Karpas-422 (cell line): ENCODE measurements around the gene SLC46A1. TPM values are rescaled to one million over a fixed set of nuclear protein-coding genes. Genes with fewer than 3 reads are reported as not detected.

Source experiments
- DNase-seq: peaks from one replicate; pipeline ENCODE4 v3.0.0-alpha.2; 2015
- H2AFZ ChIP-seq: fragments of 200-600 bp; sonication (generic); 2 replicates; pipeline ENCODE4 v1.6.1; 2014; ENCODE audit warnings: antibody characterized with exemption, low read length, mixed read lengths
- H3K27ac ChIP-seq: fragments of 200-600 bp; sonication (generic); 2 replicates; pipeline ENCODE4 v1.5.1; 2014; ENCODE audit warnings: mild to moderate bottlenecking, low read length, moderate library complexity
- H3K27me3 ChIP-seq: fragments of 200-600 bp; sonication (generic); 2 replicates; pipeline ENCODE4 v1.6.1; 2014; ENCODE audit warnings: low read length, mixed read lengths
- H3K36me3 ChIP-seq: fragments of 200-600 bp; sonication (generic); 2 replicates; pipeline ENCODE4 v1.6.1; 2014; ENCODE audit warnings: low read length, mixed read lengths; ENCODE audit not compliant: insufficient read depth
- H3K4me1 ChIP-seq: fragments of 200-600 bp; sonication (generic); 2 replicates; pipeline ENCODE4 v1.6.1; 2014; ENCODE audit warnings: mild to moderate bottlenecking, low read length, mixed read lengths
- H3K4me2 ChIP-seq: fragments of 200-600 bp; sonication (generic); 2 replicates; pipeline ENCODE4 v1.6.1; 2014; ENCODE audit warnings: low read length, low read depth, mild to moderate bottlenecking; ENCODE audit not compliant: poor library complexity, severe bottlenecking
- H3K4me3 ChIP-seq: fragments of 200-600 bp; sonication (generic); 2 replicates; pipeline ENCODE4 v1.5.1; 2014; ENCODE audit warnings: mild to moderate bottlenecking, antibody characterized with exemption, low read length, mixed read lengths
- H3K79me2 ChIP-seq: fragments of 200-600 bp; sonication (generic); 2 replicates; pipeline ENCODE4 v1.6.1; 2014; ENCODE audit warnings: mild to moderate bottlenecking, low read length, mixed read lengths
- H3K9ac ChIP-seq: fragments of 200-600 bp; sonication (generic); 2 replicates; pipeline ENCODE4 v1.6.0; 2014; ENCODE audit warnings: low read length
- H3K9me2 ChIP-seq: fragments of 200-600 bp; sonication (generic), shearing (Covaris generic); replicated peaks from 2 replicates; pipeline ENCODE4 v1.6.0; 2014; ENCODE audit warnings: mild to moderate bottlenecking, low read length, moderate library complexity; ENCODE audit not compliant: insufficient read depth
- H3K9me3 ChIP-seq: fragments of 300-700, 200-600 bp; sonication (generic); 2 replicates; pipeline ENCODE4 v1.6.1; 2014; ENCODE audit warnings: low read length, mixed read lengths
- H4K20me1 ChIP-seq: fragments of 200-600 bp; sonication (generic); 2 replicates; pipeline ENCODE4 v1.6.1; 2014; ENCODE audit warnings: mild to moderate bottlenecking, antibody characterized with exemption, low read length, low read depth; ENCODE audit not compliant: insufficient read depth
- total RNA-seq: library from RNA; depleted of rRNA; stranded (reverse); fragments of >200 nt; shearing (Covaris generic); gene quantifications from 2 replicates; pipeline ENCODE4 v1.2.3, GENCODE V29; 2014; ENCODE audit warnings: low replicate concordance

The SLC46A1 gene
- total RNA-seq, 1 experiment from 2014 or later, result 5.0 TPM

DNA sequence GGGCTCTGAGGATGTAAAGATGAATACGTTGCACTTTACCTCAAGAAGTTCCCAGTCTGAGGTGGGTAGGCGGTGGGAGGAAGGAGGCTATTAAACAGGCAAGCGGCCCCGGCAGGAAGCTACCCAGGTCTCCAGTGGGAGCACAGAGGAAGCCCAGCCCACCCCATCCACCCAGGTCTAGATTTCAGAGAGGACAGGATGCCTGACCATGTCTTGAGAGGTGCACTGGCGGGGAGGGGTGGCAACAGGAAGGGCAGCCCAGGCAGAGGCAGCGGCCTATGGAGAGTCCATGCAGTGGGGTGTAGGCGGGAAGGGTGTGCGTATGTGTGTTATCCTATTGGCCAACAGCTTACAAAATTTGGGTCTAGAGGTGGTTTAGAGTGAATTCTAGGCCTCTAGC lies 20.6 kb downstream of the SLC46A1 start:
- Histone ChIP-seq H3K4me2 (no peak overlapping the region), H4K20me1 (0 out of 2 replicates have a peak, but pooled peaks cover 8% of the 10 kb centered on the region), H3K36me3 (peaks cover 7% of the 10 kb centered on the region; the same call in 1 of the 2 replicates), H3K9me2 (no peaks in the 10 kb centered on the region), H3K27ac (no peak overlapping the region), H3K4me1 (no peaks in the 10 kb centered on the region), H3K79me2 (peaks cover 10% of the 10 kb centered on the region), H3K9ac (no peak overlapping the region), H2AFZ (no peak overlapping the region), H3K4me3 (no peak overlapping the region), H3K9me3 (no peaks in the 10 kb centered on the region), H3K27me3 (no peaks in the 10 kb centered on the region)
- no peak for DNase-seq

DNA sequence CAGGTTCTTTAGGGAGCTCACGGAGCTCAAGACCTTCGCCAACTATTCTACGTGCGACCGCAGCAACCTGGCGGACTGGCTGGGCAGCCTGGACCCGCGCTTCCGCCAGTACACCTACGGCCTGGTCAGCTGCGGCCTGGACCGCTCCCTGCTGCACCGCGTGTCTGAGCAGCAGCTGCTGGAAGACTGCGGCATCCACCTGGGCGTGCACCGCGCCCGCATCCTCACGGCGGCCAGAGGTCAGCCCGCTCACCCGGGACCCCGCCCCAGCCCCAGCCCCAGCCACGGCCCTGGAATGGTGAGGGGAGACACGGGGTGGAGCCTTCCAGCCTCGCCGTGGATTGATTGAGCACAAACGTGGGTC lies 21.0 kb downstream of the SLC46A1 start:
- Histone ChIP-seq H4K20me1 (0 out of 2 replicates have a peak, but pooled peaks cover 8% of the 10 kb centered on the region), H3K27ac (no peak overlapping the region), H3K4me3 (no peak overlapping the region), H3K4me2 (no peak overlapping the region), H3K36me3 (peaks cover 10% of the 10 kb centered on the region; the same call in 1 of the 2 replicates), H3K9me2 (no peaks in the 10 kb centered on the region), H3K9ac (no peak overlapping the region), H3K79me2 (peaks cover 14% of the 10 kb centered on the region), H2AFZ (no peak overlapping the region), H3K9me3 (no peaks in the 10 kb centered on the region), H3K4me1 (no peaks in the 10 kb centered on the region), H3K27me3 (no peaks in the 10 kb centered on the region)
- no peak for DNase-seq

DNA sequence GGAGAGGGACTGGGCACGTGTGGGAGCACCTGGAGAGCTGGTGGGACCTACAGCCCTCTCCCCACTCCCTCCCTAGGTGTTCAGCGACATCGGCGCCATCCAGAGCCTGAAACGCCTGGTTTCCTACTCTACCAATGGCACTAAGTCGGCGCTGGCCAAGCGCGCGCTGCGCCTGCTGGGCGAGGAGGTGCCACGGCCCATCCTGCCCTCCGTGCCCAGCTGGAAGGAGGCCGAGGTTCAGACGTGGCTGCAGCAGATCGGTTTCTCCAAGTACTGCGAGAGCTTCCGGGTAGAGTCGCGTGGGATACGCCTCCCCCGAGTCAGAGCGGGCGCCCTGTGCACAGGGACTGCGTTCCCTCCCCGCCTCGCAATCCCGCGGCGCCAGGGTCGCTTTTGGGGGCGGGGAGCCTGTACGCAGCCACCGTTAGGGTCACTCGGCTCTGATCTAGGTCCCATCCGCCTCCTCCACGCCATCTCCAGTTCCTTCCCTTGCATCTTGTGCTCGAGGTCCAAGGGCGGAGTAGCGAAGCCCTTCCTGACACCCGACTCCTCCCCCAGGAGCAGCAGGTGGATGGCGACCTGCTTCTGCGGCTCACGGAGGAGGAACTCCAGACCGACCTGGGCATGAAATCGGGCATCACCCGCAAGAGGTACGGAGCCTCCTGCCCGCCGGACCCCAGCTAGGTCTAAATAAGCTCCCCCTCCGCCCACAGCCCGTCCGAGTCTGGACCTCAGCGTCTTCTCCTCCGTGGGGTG lies 21.6 kb downstream of the SLC46A1 start:
- Histone ChIP-seq H3K9me2 (no peaks in the 10 kb centered on the region), H3K27me3 (no peaks in the 10 kb centered on the region), H3K4me2 (no peak overlapping the region), H3K9ac (no peak overlapping the region), H3K27ac (no peak overlapping the region), H3K36me3 (peaks cover 14% of the 10 kb centered on the region; the same call in 1 of the 2 replicates), H3K4me1 (no peaks in the 10 kb centered on the region), H3K9me3 (no peaks in the 10 kb centered on the region), H4K20me1 (0 out of 2 replicates have a peak, but pooled peaks cover 8% of the 10 kb centered on the region), H2AFZ (no peak overlapping the region), H3K79me2 (peaks cover 19% of the 10 kb centered on the region), H3K4me3 (no peak overlapping the region)
- no peak for DNase-seq

DNA sequence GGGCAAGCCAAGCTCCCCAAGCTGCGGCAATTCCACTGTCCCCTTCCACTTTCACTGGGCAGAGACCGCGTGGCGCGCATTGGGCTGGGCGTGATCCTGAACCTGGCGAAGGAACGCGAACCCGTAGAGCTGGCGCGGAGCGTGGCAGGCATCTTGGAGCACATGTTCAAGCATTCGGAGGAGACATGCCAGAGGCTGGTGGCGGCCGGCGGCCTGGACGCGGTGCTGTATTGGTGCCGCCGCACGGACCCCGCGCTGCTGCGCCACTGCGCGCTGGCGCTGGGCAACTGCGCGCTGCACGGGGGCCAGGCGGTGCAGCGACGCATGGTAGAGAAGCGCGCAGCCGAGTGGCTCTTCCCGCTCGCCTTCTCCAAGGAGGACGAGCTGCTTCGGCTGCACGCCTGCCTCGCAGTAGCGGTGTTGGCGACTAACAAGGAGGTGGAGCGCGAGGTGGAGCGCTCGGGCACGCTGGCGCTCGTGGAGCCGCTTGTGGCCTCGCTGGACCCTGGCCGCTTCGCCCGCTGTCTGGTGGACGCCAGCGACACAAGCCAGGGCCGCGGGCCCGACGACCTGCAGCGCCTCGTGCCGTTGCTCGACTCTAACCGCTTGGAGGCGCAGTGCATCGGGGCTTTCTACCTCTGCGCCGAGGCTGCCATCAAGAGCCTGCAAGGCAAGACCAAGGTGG lies 24.7 kb downstream of the SLC46A1 start:
- Histone ChIP-seq H3K36me3 (peaks cover 12% of the 10 kb centered on the region; the same call in 1 of the 2 replicates), H3K9me2 (no peaks in the 10 kb centered on the region), H3K4me2 (no peak overlapping the region), H3K27ac (no peak overlapping the region), H4K20me1 (0 out of 2 replicates have a peak, but pooled peaks cover 9% of the 10 kb centered on the region), H3K79me2 (peaks cover 41% of the 10 kb centered on the region), H3K27me3 (no peaks in the 10 kb centered on the region), H3K4me3 (no peak overlapping the region), H3K9ac (no peak overlapping the region), H3K9me3 (no peaks in the 10 kb centered on the region), H2AFZ (no peak overlapping the region), H3K4me1 (no peaks in the 10 kb centered on the region)
- no peak for DNase-seq

DNA sequence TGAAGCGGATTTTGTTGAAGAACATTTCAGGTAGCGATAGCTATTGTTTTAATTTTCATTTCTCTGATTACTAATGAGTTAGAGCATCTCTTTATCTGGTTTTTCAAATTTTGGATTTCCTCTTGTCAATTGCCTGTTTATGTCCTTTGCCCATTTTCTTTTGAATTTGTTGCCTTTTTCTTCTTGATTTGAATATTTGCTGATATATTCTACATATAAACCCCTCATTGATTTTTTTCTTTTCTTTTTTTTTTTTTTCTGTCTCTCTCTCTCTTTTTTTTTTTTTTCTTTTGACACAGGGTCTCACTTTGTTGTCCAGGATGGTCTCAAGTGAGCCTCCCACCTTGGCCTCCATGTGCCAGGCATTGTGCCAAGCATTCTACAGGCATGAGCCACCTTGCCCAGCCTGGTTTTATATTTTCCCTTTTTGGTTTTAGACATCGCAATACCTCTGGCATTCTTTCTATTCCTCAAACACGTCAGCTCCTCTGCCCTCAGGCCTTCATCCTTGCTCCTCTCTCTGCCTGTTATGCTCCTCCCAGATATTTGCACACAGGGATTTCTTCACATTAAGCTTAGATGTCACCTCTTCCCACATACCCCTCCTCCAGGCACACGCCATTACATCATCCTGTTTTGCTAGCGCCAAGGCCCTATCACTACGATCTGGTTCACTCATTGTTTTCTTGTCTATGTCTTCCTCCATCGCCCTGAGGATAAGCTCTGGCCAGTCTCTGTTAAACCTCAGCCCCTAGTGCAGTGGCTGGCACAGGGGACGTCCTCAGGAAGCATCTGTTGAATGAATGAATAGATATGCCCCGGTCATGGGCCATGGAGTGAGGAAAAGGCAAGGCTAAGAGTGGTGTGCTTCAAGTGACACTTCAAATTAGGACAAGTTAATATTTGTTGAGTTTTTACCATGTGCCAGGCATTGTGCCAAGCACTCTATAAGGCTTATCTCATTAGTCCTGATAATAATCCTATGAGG lies 25.9 kb downstream of the SLC46A1 start:
- Histone ChIP-seq H2AFZ (no peak overlapping the region), H3K36me3 (peaks cover 12% of the 10 kb centered on the region; the same call in 1 of the 2 replicates), H3K4me3 (no peak overlapping the region), H4K20me1 (0 out of 2 replicates have a peak, but pooled peaks cover 9% of the 10 kb centered on the region), H3K9me3 (no peaks in the 10 kb centered on the region), H3K9ac (no peak overlapping the region), H3K27ac (no peak overlapping the region), H3K79me2 (peaks cover 48% of the 10 kb centered on the region), H3K4me1 (no peaks in the 10 kb centered on the region), H3K4me2 (no peak overlapping the region), H3K27me3 (no peaks in the 10 kb centered on the region), H3K9me2 (no peaks in the 10 kb centered on the region)
- DNase-seq, result no peak

DNA sequence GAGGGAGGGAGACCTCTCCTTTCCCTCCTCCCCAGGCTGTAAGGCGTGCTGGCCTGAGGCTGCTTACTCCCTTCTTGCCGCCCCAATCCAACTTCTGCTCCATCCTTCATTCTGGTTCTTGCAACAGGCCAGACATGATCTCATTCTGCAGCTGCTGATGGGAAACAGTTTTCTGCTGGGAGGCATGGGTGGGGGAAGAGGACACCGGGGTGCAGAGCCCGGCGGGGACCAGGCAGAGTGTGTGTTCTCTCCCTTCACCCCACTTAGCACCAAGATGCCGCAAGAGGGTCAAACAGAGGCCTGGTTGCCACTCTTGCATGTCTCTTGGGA lies 33.1 kb downstream of the SLC46A1 start:
- Histone ChIP-seq H3K79me2 (peaks cover 50% of the 10 kb centered on the region), H4K20me1 (peaks cover 14% of the 10 kb centered on the region), H3K27me3 (no peaks in the 10 kb centered on the region), H3K4me1 (peaks cover 17% of the 10 kb centered on the region), H3K9me3 (no peaks in the 10 kb centered on the region), H3K9me2 (no peaks in the 10 kb centered on the region), H3K9ac (peak overlapping the region; percentile 97), H3K4me2 (peak overlapping the region; percentile 98), H3K36me3 (no peaks in the 10 kb centered on the region), H2AFZ (no peak overlapping the region), H3K27ac (peak overlapping the region; percentile 90; the same call in 1 of the 2 replicates), H3K4me3 (peak overlapping the region; percentile 89)
- peak; percentile 52 for DNase-seq

DNA sequence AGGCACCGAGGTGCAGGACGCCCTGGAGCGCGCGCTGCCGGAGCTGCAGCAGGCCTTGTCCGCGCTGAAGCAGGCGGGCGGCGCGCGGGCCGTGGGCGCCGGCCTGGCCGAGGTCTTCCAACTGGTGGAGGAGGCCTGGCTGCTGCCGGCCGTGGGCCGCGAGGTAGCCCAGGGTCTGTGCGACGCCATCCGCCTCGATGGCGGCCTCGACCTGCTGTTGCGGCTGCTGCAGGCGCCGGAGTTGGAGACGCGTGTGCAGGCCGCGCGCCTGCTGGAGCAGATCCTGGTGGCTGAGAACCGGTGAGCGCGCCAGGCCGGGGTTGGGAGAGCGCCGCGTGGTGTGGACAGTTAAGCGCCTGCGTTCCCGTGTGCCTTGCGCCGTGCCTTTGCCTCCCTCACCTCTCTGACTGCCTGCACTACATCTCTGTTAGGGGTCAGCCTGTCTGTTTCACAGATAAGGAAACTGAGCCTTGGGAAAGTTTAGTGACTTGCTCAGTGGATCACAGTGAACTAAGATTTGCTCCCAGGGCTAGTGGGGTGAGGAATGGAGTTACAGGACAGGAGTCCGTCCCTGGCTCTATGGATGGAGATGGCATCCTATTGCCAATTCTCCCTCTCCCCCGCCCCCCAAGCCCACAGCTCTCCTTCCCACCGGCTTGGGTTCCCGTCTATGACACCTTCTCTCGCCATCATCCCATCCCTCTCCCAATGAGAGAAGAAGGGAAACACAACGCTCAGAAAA lies 33.6 kb downstream of the SLC46A1 start:
- Histone ChIP-seq H3K79me2 (peaks cover 47% of the 10 kb centered on the region), H3K4me2 (peak overlapping the region; percentile 98), H3K9me3 (no peaks in the 10 kb centered on the region), H3K9ac (peak overlapping the region; percentile 97), H3K4me3 (peak overlapping the region; percentile 89), H3K9me2 (no peaks in the 10 kb centered on the region), H2AFZ (no peak overlapping the region; the same call in 1 of the 2 replicates), H3K27me3 (no peaks in the 10 kb centered on the region), H3K4me1 (peaks cover 17% of the 10 kb centered on the region), H3K27ac (peak overlapping the region; percentile 90), H4K20me1 (peaks cover 14% of the 10 kb centered on the region), H3K36me3 (no peaks in the 10 kb centered on the region)
- peak; percentile 78 for DNase-seq
